NCI-H526 treated with DMSO at 0.1 percent for 48 hours (cell line): ENCODE measurements around the gene GDF10.

Source experiments
- DNase-seq: peaks from one replicate; lab custom pipeline; 2025; lab: John Stamatoyannopoulos, UW

Gene GDF10

DNA sequence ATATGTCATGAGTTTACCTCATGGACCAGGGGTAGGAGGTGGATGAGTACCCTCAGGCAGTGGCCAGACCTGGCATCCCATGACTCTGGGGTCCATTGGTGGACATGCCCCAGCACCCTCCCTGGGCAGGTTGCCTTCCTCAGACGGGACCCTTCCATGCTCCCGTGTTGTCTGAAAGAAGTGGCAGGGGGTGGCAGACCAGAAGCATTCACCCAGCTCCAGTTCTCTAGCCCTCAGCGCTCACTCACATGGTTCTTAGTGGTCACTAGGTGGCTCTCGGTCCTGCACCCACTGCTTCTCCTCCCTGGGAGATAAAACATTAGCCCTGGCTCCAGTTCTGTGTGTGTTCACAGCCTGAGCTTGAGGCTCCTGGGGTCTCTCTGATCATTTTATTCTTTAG lies 54.2 kb downstream of the GDF10 start:
- DNase-seq = no peak

GRCh38 chr10:47354900-47355299 lies 54.9 kb downstream of the GDF10 start:
- DNase-seq = no peak

GRCh38 chr10:47356708-47357107 lies 56.7 kb downstream of the GDF10 start:
- no peak for DNase-seq

- DNase-seq = no peak
Measured at GRCh38 chr10:47357131-47357582, 57.2 kb downstream of the GDF10 start.

GRCh38 chr10:47357911-47358310 lies 57.9 kb downstream of the GDF10 start:
- DNase-seq = no peak

DNA sequence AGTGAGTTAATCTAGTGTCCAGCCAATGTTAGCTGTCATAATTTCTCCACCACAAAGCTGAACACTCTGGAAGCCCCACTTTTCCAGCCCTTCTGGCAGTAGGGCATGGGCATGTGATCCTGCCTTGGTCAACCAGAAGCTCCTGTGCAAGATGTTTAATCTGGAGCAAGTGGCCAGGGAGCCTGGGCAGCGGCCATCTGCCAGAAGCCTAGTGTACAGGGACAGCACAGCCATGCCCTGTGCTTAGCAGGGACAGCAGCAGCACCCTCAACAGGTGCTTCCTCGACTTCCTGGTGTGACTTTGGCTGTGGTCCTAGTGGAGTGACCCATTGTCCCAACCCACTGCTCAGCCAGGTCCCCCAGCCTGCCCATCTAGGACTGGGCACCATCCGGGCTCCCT lies 58.5 kb downstream of the GDF10 start:
- no peak for DNase-seq

- no peak for DNase-seq
Measured at GRCh38 chr10:47359101-47359500, 59.1 kb downstream of the GDF10 start.

GRCh38 chr10:47359626-47360418 lies 59.8 kb downstream of the GDF10 start:
- DNase-seq = no peak

GRCh38 chr10:47360419-47361040 lies 60.5 kb downstream of the GDF10 start:
- DNase-seq = no peak

GRCh38 chr10:47361293-47361692 lies 61.3 kb downstream of the GDF10 start:
- DNase-seq = no peak

GRCh38 chr10:47362199-47362598 lies 62.2 kb downstream of the GDF10 start:
- no peak for DNase-seq
